A673 (cell line): Measurements from ENCODE around the gene DTL.

Experiments
- EZH2 ChIP-seq: fragments of 200-600 bp; sonication (generic); IDR thresholded peaks from 2 replicates; pipeline ENCODE4 v1.6.1; 2017; ENCODE audit warnings: borderline replicate concordance, low read depth, mild to moderate bottlenecking, mixed read lengths, antibody characterized with exemption, low read length; ENCODE audit not compliant: poor library complexity, severe bottlenecking
- TF ChIP-seq, protein P1 (sequence below): fragments of 300-800, 200-600 bp; sonication (generic); conservative IDR thresholded peaks from 2 replicates; pipeline ENCODE4 v1.5.1; 2017; ENCODE audit warnings: low read depth, mild to moderate bottlenecking, antibody characterized with exemption, low read length, moderate library complexity, mixed read lengths

DNA sequence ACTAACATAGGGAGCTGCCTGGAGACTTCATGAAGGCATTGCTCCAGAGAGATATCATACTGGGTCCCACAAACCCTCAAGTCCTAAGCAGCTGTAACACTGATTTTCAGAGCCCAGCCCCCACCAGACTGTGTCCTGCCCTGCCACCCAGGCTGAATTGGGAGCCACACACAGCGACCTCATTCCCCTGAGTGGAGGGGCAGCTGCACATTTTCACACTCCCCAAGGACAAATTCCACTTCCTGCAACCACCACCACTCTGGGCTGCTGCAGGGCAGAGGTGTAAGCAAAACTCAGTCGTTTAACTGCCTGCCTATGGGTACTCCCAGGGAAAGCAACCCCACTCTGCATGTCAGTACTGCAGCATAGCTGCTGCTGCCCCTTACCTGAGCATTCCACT lies 19.8 kb downstream of the DTL start:
- TF ChIP-seq, protein P1, sequence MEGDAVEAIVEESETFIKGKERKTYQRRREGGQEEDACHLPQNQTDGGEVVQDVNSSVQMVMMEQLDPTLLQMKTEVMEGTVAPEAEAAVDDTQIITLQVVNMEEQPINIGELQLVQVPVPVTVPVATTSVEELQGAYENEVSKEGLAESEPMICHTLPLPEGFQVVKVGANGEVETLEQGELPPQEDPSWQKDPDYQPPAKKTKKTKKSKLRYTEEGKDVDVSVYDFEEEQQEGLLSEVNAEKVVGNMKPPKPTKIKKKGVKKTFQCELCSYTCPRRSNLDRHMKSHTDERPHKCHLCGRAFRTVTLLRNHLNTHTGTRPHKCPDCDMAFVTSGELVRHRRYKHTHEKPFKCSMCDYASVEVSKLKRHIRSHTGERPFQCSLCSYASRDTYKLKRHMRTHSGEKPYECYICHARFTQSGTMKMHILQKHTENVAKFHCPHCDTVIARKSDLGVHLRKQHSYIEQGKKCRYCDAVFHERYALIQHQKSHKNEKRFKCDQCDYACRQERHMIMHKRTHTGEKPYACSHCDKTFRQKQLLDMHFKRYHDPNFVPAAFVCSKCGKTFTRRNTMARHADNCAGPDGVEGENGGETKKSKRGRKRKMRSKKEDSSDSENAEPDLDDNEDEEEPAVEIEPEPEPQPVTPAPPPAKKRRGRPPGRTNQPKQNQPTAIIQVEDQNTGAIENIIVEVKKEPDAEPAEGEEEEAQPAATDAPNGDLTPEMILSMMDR = no peak
- no peak for TF ChIP-seq EZH2
